TTC549 (cell line): ENCODE measurements around the gene TNRC6B.
"Not testable (repeated sequence)": the region's sequence is repeated elsewhere in the genome, so short reads cannot be mapped to it uniquely, and the experiment has no call there.

Experiments used
- FAIRE-seq: peaks from 2 replicates; lab custom pipeline; 2012; peaks lifted over from hg19 to GRCh38; lab: Jason Lieb, UNC

The TNRC6B gene

DNA sequence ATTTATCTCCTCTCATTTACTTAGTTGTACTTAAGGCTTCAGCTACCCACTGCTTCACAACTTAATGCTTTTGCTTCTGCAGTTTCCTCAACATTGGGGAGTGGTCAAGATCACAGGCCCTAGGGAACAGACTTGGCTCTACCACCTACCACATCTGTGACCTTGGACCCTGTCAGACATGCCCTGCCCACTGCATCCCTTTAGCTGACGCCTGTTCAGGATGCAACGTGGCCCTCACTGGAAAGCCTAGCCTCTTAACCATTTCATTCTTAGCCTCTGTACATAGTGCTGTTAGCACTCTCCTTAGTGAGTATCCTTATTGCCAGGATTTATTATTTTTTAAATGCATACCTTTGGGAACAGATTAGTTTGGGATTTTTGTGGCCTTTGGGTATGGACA is 34.4 kb downstream of the TNRC6B start:
- no peak for FAIRE-seq

DNA sequence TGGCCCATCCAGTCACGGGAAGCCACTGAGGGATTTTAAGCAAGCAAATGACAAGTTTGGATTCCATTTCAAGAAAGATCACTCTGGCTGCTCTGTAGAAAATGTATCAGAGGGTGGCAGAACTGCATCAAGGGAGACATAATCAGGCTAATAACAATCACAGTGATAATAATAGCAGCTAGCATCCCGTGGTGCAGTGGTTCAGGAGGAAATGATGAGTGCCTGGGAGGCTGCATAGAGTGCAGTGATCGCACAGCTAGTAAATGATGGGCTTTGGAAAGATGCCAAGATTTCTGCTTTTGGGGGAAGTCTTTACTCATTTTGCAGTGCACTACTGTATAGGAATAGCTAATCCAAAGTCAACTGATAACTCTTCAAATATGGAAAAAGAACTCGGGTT is 35.8 kb downstream of the TNRC6B start:
- no peak for FAIRE-seq

DNA sequence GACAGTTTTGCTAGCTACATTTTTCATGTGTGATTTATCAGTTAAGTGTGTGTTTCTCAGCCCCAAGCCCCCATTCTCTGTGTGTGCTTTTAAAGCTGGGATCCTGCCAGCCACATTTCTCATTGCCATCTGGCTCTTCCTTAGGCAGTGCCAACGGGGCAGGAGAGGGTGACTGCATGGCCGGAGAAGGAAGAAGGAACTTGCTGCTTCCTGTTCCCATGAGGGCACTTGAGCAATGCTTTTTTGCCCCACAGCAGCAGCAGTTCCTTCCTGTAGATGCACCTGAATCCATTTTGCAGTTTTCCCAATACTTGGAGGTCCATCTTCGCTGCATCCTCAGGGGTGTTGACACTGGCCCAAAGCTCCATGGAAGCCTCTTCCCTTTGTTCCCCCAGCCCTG is 37.5 kb downstream of the TNRC6B start:
- no peak for FAIRE-seq

DNA sequence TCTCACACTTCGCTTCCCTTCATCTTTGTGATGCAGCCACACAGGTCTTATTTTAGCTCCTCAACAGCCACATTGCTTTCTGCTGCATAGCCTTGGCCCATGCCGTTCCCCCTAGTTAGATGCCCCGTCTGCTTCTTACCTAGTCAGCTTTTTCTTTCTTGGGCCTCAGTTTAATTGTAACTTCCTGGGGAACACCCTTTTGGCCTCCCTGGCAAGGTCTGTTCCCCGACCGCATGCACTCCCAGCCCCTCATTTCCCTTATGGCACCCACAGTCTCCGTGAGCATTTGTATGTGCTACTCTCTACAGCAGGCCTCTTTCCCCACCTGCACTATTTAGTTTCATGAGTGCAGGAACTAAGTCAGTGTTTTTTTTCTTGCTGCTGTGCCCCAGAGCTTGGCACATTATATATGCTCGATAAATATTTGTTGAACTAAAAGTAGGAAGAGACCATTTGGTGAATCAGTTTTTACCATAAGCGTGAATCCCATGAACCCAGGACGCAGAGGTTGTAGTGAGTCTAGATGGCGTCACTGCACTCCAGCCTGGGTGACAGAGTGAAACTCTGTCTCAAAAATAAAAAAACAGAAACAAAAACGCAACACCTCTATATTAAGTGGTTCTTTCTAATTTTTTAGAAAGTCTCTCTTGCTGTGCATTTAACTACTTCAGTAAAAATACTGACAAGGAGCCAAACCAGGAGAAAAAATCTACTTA is 38.5 kb downstream of the TNRC6B start:
- FAIRE-seq: no peak

- FAIRE-seq: no peak
Measured at GRCh38 chr22:40218152-40218551, 40.4 kb downstream of the TNRC6B start.

DNA sequence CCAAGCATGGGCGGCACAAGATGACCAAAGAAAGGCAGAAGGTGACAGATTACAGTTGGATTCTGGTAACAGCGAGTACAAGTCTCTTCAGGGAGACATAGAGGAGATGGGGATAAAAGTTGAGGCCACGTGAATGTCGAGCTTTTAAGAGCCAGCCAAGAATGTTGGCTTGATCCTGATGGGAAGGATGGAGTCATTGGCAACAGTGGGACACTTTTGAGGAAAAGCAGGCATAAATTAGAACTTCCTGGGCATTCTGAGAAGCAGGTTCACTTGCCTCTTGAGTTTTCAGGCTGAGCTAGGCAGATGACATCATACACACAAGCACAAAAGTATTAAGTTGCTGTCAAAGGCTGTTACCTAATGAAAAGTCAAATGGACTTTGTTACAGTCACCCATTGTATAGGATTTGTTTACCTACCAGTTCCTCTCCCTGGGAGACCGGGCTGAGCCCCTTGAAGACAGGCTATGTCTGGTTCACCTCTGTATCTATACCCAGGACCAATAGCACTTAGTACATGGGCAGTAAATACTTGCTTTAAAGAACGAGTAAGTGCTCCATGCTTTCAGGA is 41.1 kb downstream of the TNRC6B start:
- no peak for FAIRE-seq

DNA sequence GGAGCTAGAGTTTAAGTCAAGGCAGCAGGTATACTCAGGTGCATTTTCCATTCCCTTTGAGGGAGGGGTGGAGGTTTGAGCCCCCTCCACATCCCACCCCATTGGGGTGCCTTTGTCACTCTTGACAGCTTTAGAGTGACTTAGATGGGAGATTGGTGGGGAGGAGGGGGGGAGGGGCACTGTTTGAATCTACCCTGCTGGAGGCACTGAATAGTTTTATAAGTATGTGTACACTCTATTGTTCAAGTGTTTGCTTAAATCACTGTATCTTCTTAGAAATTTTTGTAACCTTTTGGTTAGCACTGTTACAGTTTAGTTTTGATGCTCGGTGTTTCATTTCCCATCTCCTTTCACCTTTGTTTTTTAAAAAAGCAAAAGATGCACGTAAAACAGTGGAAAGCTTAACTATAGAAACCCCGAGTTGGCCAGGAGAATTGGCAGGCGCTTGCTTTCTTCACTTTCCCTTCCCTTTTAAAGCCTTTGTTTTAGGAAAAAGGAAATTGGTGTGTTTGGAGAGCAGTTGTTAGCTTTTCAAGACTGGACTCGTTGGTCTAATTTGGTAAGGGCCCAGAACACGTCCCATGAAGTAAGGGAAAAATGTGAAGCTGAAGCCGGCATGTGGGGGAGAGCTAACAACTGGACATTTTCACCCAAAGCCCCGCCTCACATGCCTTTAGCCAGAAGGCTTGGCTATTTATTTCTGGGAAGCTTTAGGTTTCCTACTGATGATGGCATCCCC is 42.8 kb downstream of the TNRC6B start:
- FAIRE-seq: no peak

DNA sequence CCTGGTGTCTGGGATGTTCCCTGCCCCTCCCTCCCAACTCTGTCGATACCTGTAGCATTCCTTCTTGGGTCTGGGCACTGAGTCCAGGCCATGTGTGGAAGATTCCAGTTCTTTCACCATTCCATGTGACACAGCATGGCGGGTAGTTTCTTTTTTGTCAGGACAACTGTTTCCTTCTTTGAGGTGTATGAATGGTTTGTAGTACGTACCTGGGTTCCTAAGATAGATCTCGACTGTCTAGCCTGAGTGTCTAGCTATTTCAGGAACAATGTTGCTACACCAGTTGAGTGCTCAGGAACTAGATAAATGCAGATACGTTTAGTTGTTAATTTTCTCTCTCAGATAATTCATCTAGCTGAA is 43.3 kb downstream of the TNRC6B start:
- no peak for FAIRE-seq

DNA sequence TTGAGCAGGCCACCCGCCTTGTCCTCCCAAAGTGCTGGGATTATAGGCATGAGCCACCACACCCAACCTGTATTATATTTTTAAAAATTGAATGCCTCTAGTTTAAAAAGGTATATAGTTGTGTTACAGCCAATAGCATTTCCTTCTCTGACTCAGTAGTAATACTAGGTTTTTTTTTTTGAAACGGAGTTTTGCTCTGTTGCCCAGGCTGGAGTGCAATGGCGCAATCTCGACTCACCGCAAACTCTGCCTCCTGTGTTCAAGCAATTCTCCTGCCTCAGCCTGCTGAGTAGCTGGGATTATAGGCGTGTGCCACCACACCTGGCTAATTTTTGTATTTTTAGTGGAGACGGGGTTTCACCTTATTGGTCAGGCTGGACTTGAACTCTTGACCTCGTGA is 45.3 kb downstream of the TNRC6B start:
- FAIRE-seq: not testable (repeated sequence)

DNA sequence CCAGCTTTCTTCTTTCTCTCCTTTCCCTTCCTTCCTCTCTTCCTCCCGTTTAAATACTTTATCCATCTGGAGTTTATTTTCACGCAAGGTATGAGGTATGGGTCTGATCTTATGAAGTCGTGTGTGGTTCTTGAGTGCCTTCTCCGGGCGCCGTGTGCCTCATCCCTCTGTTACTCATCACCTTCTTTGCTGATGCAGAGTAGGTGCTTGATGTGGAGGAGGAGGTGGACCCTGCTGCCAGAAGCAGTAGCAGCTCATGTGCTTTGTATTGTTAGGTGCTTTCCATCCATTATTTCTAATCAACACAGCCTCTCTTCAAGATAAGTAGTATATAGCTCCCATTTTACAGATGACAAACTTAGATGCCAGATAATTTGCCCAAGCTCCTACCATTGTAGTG is 47.0 kb downstream of the TNRC6B start:
- FAIRE-seq: no peak

DNA sequence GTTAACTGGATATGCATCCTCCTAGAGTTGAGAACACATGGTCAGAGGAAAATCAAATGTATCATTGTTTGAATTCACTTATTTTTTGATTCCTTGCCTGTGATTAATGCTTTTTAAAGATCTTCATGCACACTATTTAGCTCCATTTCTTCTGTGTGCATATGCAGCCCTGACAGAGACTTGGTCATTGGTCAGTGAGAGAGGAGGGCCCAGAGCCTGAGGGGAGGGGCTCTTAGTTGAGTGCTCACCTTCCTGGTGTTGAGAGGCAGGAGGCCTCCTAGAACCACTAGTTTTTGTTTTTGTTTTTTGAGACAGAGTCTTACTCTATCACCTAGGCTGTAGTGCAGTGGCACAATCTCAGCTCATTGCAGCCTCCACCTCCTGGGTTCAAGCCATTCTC is 48.9 kb downstream of the TNRC6B start:
- FAIRE-seq: no peak

DNA sequence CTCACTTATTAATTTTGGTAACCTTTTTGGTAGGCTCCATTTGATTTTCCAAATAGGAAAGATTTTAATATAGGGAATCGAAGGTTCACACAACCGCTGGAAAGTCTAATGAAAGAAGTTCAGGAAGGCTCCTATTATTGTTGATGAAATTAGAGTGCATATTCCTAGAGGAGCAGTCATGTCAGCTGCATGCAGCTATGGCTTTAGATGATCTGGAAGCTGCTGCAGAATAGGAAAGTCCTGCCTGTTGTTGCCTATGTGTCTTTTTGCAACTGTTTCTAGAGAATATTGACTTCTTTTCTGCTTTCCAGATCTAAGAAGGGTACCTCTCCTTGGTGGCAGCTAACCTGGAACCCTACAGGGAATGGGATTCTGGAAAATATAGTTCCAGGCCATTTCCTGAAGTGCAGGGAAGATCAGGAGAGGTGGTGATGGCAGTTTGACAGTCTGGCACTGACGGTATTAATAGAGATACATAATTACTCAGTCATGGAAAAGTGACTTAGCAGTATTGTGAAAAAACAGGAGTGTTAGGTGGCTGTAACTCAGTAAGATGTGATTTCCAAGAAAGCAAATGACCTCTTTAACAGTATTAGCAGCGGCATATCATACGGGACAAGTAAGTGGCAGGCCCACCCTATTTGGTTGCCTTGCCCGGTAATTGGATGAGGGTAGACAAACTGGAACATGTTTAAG is 54.0 kb downstream of the TNRC6B start:
- FAIRE-seq: no peak

DNA sequence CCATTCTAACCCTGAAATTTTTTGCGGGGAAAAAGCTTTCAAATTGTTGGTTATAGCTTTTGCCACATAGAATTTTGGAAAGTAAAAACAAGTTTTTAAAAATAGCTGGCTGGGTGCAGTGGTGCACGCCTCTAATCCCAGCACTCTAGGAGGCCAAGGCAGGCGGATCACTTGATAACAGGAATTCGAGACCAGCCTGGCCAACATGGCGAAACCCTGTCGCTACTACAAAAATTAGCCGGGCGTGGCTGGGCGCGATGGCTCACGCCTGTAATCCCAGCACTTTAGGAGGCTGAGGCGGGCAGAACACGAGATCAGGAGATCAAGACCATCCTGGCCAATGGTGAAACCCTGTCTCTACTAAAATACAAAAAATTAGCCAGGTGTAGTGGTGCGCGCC is 54.9 kb downstream of the TNRC6B start:
- no peak for FAIRE-seq

DNA sequence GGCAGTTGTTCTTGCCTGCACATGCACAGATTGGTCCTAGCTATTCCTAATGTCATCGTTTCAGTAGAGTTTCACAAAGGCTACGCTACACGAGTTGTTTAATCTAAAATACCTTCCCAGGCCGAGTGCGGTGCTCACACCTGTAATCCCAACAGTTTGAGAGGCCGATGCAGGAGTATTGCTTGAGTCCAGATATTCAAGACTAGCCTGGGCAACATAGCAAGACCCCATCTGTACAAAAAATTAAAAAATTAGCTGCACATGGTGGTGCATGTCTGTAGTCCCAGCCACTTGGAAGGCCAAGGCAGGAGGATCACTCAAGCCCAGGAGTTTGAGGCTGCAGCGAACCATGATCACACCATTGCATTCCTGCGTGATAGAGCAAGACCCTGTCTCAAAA is 56.2 kb downstream of the TNRC6B start:
- no peak for FAIRE-seq

GRCh38 chr22:40234658-40235057 is 56.9 kb downstream of the TNRC6B start:
- no peak for FAIRE-seq

GRCh38 chr22:40235308-40235707 is 57.6 kb downstream of the TNRC6B start:
- no peak for FAIRE-seq

GRCh38 chr22:40236131-40236665 is 58.5 kb downstream of the TNRC6B start:
- no peak for FAIRE-seq

DNA sequence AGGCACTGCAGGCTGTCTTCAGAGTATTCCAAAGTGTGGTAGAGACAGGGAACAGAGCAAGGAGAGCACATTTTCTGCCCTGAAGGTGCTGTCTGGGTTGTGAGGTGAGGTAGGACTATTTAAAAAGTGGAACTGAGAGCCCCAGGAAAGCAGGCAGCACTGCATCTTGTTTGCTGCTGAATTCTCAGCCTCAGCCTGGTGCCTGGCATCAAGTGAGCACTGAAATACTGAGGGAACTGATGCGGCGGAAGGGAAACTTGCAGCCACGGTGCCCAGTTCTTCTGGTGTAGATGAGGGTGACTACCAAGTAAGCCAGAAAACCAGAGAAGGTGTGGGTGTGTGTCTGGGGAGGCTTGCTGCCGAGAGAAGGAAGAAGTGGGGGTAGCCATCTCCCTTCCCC is 59.5 kb downstream of the TNRC6B start:
- no peak for FAIRE-seq

DNA sequence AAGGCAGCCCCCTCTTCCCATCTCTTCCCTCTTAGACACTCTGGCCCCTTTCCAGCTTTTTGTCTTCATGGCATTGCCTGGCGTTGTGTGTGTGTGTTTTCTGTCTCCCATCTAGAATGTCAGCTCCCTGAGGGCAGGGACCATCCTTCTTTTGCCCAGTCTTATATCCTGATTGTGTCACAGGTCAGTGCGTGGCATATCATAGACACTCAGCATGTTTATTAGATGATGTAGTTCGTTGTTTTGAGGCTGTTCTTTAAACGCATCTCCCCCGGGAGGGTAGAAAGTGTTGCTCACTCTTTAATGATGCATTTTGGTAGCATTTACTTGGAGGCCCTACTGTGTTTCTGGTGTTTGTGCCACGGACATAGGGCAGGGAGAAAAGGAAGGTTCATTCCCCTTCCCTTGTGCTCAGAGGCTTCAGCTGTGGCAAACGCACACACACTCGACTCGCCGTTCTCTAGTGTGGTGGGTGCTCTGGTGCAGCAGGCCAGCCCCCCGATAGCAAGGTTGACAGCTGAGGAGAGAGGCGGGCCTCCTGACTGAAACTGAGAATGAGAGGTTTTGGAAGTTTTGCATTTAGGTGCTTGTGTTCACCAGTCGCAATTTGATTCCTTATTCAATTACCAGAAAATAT is 60.2 kb downstream of the TNRC6B start:
- no peak for FAIRE-seq

GRCh38 chr22:40238425-40239344 is 61.0 kb downstream of the TNRC6B start:
- FAIRE-seq: no peak

DNA sequence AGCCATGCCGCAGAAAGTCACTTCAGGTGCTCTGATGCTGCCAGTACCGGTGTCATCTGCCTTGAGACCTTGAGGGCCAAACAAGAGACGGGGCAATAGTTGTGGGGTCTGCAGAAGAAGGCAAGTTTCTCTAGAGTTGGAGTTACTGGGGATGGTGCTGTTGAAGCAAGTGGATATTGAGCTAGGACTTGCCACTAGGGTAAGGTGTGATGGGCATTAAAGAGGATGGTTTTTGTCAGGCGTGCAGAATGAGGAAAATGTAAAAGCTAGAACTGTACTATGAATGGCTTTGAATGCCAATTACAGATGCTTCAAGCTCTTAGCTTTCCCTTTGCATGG is 61.6 kb downstream of the TNRC6B start:
- no peak for FAIRE-seq
